Neural cell (in vitro differentiated cells): ENCODE measurements around the gene DIPK1C. TPM values are rescaled to one million over a fixed set of nuclear protein-coding genes. Genes with fewer than 3 reads are reported as not detected.

Experiments used
- H2AFZ ChIP-seq: fragments of 200-600, 300-800 bp; sonication (generic), shearing (Covaris generic); 2 replicates; pipeline ENCODE4 v1.6.0; 2014; ENCODE audit warnings: low read depth, mild to moderate bottlenecking, antibody characterized with exemption, low read length, moderate library complexity
- H3F3A ChIP-seq: fragments of 200-600 bp; shearing (Covaris generic); 2 replicates; pipeline ENCODE4 v1.6.1; 2016; ENCODE audit warnings: mild to moderate bottlenecking, moderate library complexity, mixed read lengths, antibody characterized with exemption, low read length; ENCODE audit not compliant: insufficient read depth, poor library complexity, severe bottlenecking
- H3K27ac ChIP-seq: fragments of 200-600, 300-800 bp; sonication (generic), shearing (Covaris generic); 2 replicates; pipeline ENCODE4 v1.5.1; 2014; ENCODE audit warnings: mild to moderate bottlenecking, low read length, moderate library complexity
- H3K27me3 ChIP-seq: fragments of 300-800, 200-600 bp; sonication (generic), shearing (Covaris generic); 2 replicates; pipeline ENCODE4 v1.6.0; 2014; ENCODE audit warnings: mild to moderate bottlenecking, low read depth, low read length, moderate library complexity; ENCODE audit not compliant: insufficient read depth
- H3K36me3 ChIP-seq: fragments of 300-800, 200-600 bp; sonication (generic), shearing (Covaris generic); 2 replicates; pipeline ENCODE4 v1.5.1; 2014; ENCODE audit warnings: mild to moderate bottlenecking, antibody characterized with exemption, low read length, moderate library complexity; ENCODE audit not compliant: insufficient read depth
- H3K4me2 ChIP-seq: fragments of 300-800, 200-600 bp; sonication (generic), shearing (Covaris generic); 2 replicates; pipeline ENCODE4 v1.6.0; 2014; ENCODE audit warnings: mild to moderate bottlenecking, low read length
- H3K4me3 ChIP-seq: fragments of 300-800, 200-600 bp; sonication (generic), shearing (Covaris generic); 2 replicates; pipeline ENCODE4 v1.5.1; 2014; ENCODE audit warnings: mild to moderate bottlenecking, low read length, moderate library complexity
- H3K79me2 ChIP-seq: fragments of 200-600 bp; shearing (Covaris generic); replicated peaks from 2 replicates; pipeline ENCODE4 v1.6.0; 2014; ENCODE audit warnings: mild to moderate bottlenecking, low read length, moderate library complexity; ENCODE audit not compliant: insufficient read depth
- H3K9ac ChIP-seq: fragments of 300-800, 200-600 bp; sonication (generic), shearing (Covaris generic); 2 replicates; pipeline ENCODE4 v1.6.1; 2016; ENCODE audit warnings: mild to moderate bottlenecking, low read length, mixed read lengths
- H3K9me2 ChIP-seq: fragments of 200-600 bp; shearing (Covaris generic); 2 replicates; pipeline ENCODE4 v1.6.1; 2016; ENCODE audit warnings: mild to moderate bottlenecking, low read length, mixed read lengths; ENCODE audit not compliant: insufficient read depth
- H3K9me3 ChIP-seq: fragments of 200-600, 300-800 bp; sonication (generic), shearing (Covaris generic); 2 replicates; pipeline ENCODE4 v1.6.1; 2016; ENCODE audit warnings: mild to moderate bottlenecking, mixed run types, low read length, moderate library complexity, mixed read lengths
- H4K20me1 ChIP-seq: fragments of 200-600 bp; shearing (Covaris generic); 2 replicates; pipeline ENCODE4 v1.6.1; 2016; ENCODE audit warnings: mild to moderate bottlenecking, mixed run types; ENCODE audit not compliant: insufficient read depth
- EP300 ChIP-seq: fragments of 450-650 bp; conservative IDR thresholded peaks from 2 replicates; pipeline ENCODE4 v1.6.1; 2014; ENCODE audit warnings: antibody characterized with exemption, mild to moderate bottlenecking, moderate library complexity; ENCODE audit not compliant: poor library complexity, severe bottlenecking
- EZH2 ChIP-seq: fragments of 200-600, 300-800 bp; shearing (Covaris generic), sonication (generic); IDR thresholded peaks from 2 replicates; pipeline ENCODE4 v1.6.1; 2014; ENCODE audit warnings: antibody characterized with exemption, low read length, borderline replicate concordance, mild to moderate bottlenecking; ENCODE audit not compliant: insufficient read depth, poor library complexity, severe bottlenecking
- MXI1 ChIP-seq: fragments of 450-650 bp; conservative IDR thresholded peaks from 2 replicates; pipeline ENCODE4 v1.6.1; 2014; ENCODE audit warnings: antibody characterized with exemption, mild to moderate bottlenecking; ENCODE audit not compliant: poor library complexity, severe bottlenecking
- POLR2AphosphoS5 ChIP-seq: IDR thresholded peaks from 2 replicates; pipeline ENCODE4 v1.6.1; 2012
- RAD21 ChIP-seq: fragments of 450-650 bp; conservative IDR thresholded peaks from 2 replicates; pipeline ENCODE4 v1.6.1; 2014; ENCODE audit warnings: antibody characterized with exemption, mild to moderate bottlenecking, moderate library complexity
- SMC3 ChIP-seq: fragments of 450-650 bp; conservative IDR thresholded peaks from 2 replicates; pipeline ENCODE4 v1.6.1; 2014; ENCODE audit warnings: antibody characterized with exemption, mild to moderate bottlenecking, moderate library complexity; ENCODE audit not compliant: poor library complexity
- TAF1 ChIP-seq: IDR thresholded peaks from 2 replicates; pipeline ENCODE4 v1.6.1; 2012; ENCODE audit warnings: low read depth
- polyA plus RNA-seq: library from polyadenylated mRNA; depleted of rRNA; stranded (reverse); fragments of >200 nt; gene quantifications from 2 replicates; pipeline ENCODE4 v1.2.3, GENCODE V29; 2014
- TF ChIP-seq, protein P1 (sequence below): IDR thresholded peaks from 2 replicates; pipeline ENCODE4 v1.6.1; 2012; ENCODE audit warnings: borderline replicate concordance
- TF ChIP-seq, protein P2 (sequence below): fragments of 450-650 bp; IDR thresholded peaks from 2 replicates; pipeline ENCODE4 v1.5.1; 2014; ENCODE audit warnings: antibody characterized with exemption, mild to moderate bottlenecking, moderate library complexity; ENCODE audit not compliant: poor library complexity, severe bottlenecking

The DIPK1C gene
- polyA plus RNA-seq, 1 donor from 2014 or later: not detected

DNA sequence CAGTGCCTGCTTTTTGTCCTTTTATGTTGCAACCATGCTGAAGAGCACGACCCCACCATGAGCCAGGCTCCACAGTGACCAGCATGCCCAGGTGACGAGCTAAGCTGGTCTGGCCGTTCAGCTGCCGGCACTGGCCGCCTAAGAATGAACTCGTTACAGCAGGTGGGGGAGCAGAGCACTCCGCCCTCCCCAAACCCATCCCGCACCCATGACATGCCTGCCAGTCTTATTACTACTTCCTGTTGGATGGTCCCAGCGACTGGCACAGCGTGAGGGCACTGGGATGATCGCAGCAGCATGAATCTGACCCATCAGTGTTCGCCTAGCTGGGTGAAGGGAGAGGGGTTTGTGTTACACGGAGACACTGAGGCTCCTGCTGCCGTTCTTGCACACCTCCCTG is 11.5 kb downstream of the DIPK1C start:
- H4K20me1 ChIP-seq: no peaks in the 10 kb centered on the region
- no peaks in the 10 kb centered on the region for H3F3A ChIP-seq
- no peaks in the 10 kb centered on the region for H3K36me3 ChIP-seq
- TF ChIP-seq POLR2AphosphoS5 (no peak), TAF1 (no peak), EZH2 (no peak), EP300 (no peak), SMC3 (no peak), MXI1 (no peak), RAD21 (no peak)
- TF ChIP-seq, protein P1, sequence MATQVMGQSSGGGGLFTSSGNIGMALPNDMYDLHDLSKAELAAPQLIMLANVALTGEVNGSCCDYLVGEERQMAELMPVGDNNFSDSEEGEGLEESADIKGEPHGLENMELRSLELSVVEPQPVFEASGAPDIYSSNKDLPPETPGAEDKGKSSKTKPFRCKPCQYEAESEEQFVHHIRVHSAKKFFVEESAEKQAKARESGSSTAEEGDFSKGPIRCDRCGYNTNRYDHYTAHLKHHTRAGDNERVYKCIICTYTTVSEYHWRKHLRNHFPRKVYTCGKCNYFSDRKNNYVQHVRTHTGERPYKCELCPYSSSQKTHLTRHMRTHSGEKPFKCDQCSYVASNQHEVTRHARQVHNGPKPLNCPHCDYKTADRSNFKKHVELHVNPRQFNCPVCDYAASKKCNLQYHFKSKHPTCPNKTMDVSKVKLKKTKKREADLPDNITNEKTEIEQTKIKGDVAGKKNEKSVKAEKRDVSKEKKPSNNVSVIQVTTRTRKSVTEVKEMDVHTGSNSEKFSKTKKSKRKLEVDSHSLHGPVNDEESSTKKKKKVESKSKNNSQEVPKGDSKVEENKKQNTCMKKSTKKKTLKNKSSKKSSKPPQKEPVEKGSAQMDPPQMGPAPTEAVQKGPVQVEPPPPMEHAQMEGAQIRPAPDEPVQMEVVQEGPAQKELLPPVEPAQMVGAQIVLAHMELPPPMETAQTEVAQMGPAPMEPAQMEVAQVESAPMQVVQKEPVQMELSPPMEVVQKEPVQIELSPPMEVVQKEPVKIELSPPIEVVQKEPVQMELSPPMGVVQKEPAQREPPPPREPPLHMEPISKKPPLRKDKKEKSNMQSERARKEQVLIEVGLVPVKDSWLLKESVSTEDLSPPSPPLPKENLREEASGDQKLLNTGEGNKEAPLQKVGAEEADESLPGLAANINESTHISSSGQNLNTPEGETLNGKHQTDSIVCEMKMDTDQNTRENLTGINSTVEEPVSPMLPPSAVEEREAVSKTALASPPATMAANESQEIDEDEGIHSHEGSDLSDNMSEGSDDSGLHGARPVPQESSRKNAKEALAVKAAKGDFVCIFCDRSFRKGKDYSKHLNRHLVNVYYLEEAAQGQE: no peak
- TF ChIP-seq, protein P2, sequence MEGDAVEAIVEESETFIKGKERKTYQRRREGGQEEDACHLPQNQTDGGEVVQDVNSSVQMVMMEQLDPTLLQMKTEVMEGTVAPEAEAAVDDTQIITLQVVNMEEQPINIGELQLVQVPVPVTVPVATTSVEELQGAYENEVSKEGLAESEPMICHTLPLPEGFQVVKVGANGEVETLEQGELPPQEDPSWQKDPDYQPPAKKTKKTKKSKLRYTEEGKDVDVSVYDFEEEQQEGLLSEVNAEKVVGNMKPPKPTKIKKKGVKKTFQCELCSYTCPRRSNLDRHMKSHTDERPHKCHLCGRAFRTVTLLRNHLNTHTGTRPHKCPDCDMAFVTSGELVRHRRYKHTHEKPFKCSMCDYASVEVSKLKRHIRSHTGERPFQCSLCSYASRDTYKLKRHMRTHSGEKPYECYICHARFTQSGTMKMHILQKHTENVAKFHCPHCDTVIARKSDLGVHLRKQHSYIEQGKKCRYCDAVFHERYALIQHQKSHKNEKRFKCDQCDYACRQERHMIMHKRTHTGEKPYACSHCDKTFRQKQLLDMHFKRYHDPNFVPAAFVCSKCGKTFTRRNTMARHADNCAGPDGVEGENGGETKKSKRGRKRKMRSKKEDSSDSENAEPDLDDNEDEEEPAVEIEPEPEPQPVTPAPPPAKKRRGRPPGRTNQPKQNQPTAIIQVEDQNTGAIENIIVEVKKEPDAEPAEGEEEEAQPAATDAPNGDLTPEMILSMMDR: no peak
- H3K27ac ChIP-seq: no peak overlapping the region
- no peaks in the 10 kb centered on the region for H3K27me3 ChIP-seq
- no peak overlapping the region for H2AFZ ChIP-seq
- no peaks in the 10 kb centered on the region for H3K79me2 ChIP-seq
- no peak overlapping the region for H3K4me3 ChIP-seq
- no peak overlapping the region for H3K4me2 ChIP-seq
- no peaks in the 10 kb centered on the region for H3K9me3 ChIP-seq
- H3K9me2 ChIP-seq: no peaks in the 10 kb centered on the region
- no peak overlapping the region for H3K9ac ChIP-seq

DNA sequence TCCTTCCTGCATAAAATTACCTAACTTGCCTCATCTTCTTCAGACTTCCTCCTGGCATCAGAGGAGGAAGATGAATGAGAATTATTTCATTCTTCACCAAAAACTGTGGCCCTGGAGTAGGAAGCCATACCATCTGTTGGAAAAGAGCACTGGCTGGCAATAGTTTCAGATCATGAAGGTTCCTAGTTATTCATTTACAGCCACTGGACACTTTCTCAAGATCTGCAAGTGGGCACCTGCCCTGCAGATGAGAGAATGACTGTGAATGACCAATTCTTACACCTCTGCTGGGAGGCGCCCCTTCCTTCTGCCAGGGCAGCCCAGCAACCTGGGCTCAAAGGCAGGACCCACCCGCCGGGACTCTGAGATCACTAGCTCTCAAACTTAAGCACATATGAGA is 13.0 kb downstream of the DIPK1C start:
- TF ChIP-seq SMC3 (no peak), RAD21 (no peak), EP300 (no peak), POLR2AphosphoS5 (no peak)
- TF ChIP-seq, protein P2: no peak
- no peaks in the 10 kb centered on the region for H3K9me3 ChIP-seq
- H3K9me2 ChIP-seq: no peaks in the 10 kb centered on the region

More for the DNA sequence above, 13.0 kb downstream of the DIPK1C start:
- H3K9ac ChIP-seq: no peak overlapping the region
- H2AFZ ChIP-seq: no peak overlapping the region
- H3K4me3 ChIP-seq: no peak overlapping the region
- no peaks in the 10 kb centered on the region for H3K27me3 ChIP-seq
- no peaks in the 10 kb centered on the region for H3K36me3 ChIP-seq
- no peaks in the 10 kb centered on the region for H3F3A ChIP-seq
- H3K4me2 ChIP-seq: no peak overlapping the region
- H4K20me1 ChIP-seq: no peaks in the 10 kb centered on the region
- H3K27ac ChIP-seq: no peak overlapping the region
- H3K79me2 ChIP-seq: no peaks in the 10 kb centered on the region
